ENCODE data around the gene NHS. TPM values are rescaled to one million over a fixed set of nuclear protein-coding genes. Genes with fewer than 3 reads are reported as not detected.

The NHS gene
- total RNA-seq, 1 donor from 2014 or later: 8.6 TPM

- Histone ChIP-seq H3K4me3 (ENCODE audit: low read depth, low read length) (no peak overlapping the region), H3K27me3 (ENCODE audit: control insufficient read depth, insufficient read depth, low read length) (no peaks in the 10 kb centered on the region), H3K36me3 (ENCODE audit: control insufficient read depth, insufficient read depth, low read length) (no peaks in the 10 kb centered on the region)
- DNase-seq (ENCODE audit: low read depth): no peak
- no peak for TF ChIP-seq CTCF (IDR thresholded peaks at IDR 0.05; ENCODE audit: insufficient read depth, low read length, poor library complexity, severe bottlenecking)
Measured at GRCh38 chrX:17462881-17463280, 87.9 kb downstream of the NHS start.

GRCh38 chrX:17464194-17464593, 89.2 kb downstream of the NHS start:
- Histone ChIP-seq H3K27me3 (ENCODE audit: control insufficient read depth, insufficient read depth, low read length) (no peaks in the 10 kb centered on the region), H3K36me3 (ENCODE audit: control insufficient read depth, insufficient read depth, low read length) (no peaks in the 10 kb centered on the region), H3K4me3 (ENCODE audit: low read depth, low read length) (no peak overlapping the region)
- no peak for DNase-seq (ENCODE audit: low read depth)
- no peak for TF ChIP-seq CTCF (IDR thresholded peaks at IDR 0.05; ENCODE audit: insufficient read depth, low read length, poor library complexity, severe bottlenecking)

GRCh38 chrX:17465201-17465600, 90.2 kb downstream of the NHS start:
- no peak for TF ChIP-seq CTCF (IDR thresholded peaks at IDR 0.05; ENCODE audit: insufficient read depth, low read length, poor library complexity, severe bottlenecking)
- no peaks in the 10 kb centered on the region for H3K27me3 ChIP-seq (ENCODE audit: control insufficient read depth, insufficient read depth, low read length)
- DNase-seq (ENCODE audit: low read depth): no peak
- H3K4me3 ChIP-seq (ENCODE audit: low read depth, low read length): no peak overlapping the region
- H3K36me3 ChIP-seq (ENCODE audit: control insufficient read depth, insufficient read depth, low read length): no peaks in the 10 kb centered on the region

GRCh38 chrX:17465802-17466201, 90.8 kb downstream of the NHS start:
- Histone ChIP-seq H3K36me3 (ENCODE audit: control insufficient read depth, insufficient read depth, low read length) (no peaks in the 10 kb centered on the region), H3K27me3 (ENCODE audit: control insufficient read depth, insufficient read depth, low read length) (no peaks in the 10 kb centered on the region), H3K4me3 (ENCODE audit: low read depth, low read length) (no peak overlapping the region)
- DNase-seq (ENCODE audit: low read depth): no peak
- no peak for TF ChIP-seq CTCF (IDR thresholded peaks at IDR 0.05; ENCODE audit: insufficient read depth, low read length, poor library complexity, severe bottlenecking)

- no peak for DNase-seq (ENCODE audit: low read depth)
- H3K27me3 ChIP-seq (ENCODE audit: control insufficient read depth, insufficient read depth, low read length): no peaks in the 10 kb centered on the region
- H3K4me3 ChIP-seq (ENCODE audit: low read depth, low read length): no peak overlapping the region
- H3K36me3 ChIP-seq (ENCODE audit: control insufficient read depth, insufficient read depth, low read length): no peaks in the 10 kb centered on the region
- TF ChIP-seq CTCF (IDR thresholded peaks at IDR 0.05; ENCODE audit: insufficient read depth, low read length, poor library complexity, severe bottlenecking): no peak
Measured at GRCh38 chrX:17470136-17470535, 95.1 kb downstream of the NHS start.

GRCh38 chrX:17471121-17471520, 96.1 kb downstream of the NHS start:
- DNase-seq (ENCODE audit: low read depth): no peak
- Histone ChIP-seq H3K27me3 (ENCODE audit: control insufficient read depth, insufficient read depth, low read length) (no peaks in the 10 kb centered on the region), H3K36me3 (ENCODE audit: control insufficient read depth, insufficient read depth, low read length) (no peaks in the 10 kb centered on the region), H3K4me3 (ENCODE audit: low read depth, low read length) (no peak overlapping the region)
- no peak for TF ChIP-seq CTCF (IDR thresholded peaks at IDR 0.05; ENCODE audit: insufficient read depth, low read length, poor library complexity, severe bottlenecking)

Data from kidney epithelial cell (primary cell).